ENCODE results near the gene TANC1. TPM values are rescaled to one million over a fixed set of nuclear protein-coding genes. Genes with fewer than 3 reads are reported as not detected.

TANC1 gene
- total RNA-seq, 1 experiment from 2014 or later = 7.8 TPM

DNA sequence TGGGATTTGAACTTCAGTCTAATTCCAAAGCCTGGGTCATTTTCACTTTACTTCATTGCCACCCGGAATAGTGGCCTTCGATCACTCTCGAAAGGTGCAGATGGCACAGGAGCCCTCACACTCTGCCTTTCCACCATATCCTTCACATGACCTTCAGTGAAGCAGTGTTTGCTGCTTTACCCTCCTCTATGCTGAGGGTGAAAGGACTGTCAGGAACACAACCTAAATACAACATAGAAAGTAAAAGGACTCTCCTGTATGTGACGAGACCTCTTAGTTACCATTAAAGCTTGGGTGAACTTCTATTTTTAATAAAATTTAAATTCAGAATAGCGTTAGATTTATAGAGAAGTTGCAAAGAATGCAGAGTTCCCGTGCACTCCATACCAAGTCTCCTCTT, 148.5 kb downstream of the TANC1 start:
- in situ Hi-C loops (cut with HindIII; ENCODE audit: low pct_unique_long_range_greater_than_20kb, low sequenced_read_pairs) = no loop called here
- DNase-seq (ENCODE audit: low read depth) = no peak

GRCh38 chr2:159117658-159118057, 149.2 kb downstream of the TANC1 start:
- in situ Hi-C loops (cut with HindIII; ENCODE audit: low pct_unique_long_range_greater_than_20kb, low sequenced_read_pairs) = no loop called here
- DNase-seq (ENCODE audit: low read depth) = no peak

- in situ Hi-C loops (cut with HindIII; ENCODE audit: low pct_unique_long_range_greater_than_20kb, low sequenced_read_pairs) = no loop called here
- DNase-seq (ENCODE audit: low read depth) = peak; percentile 63
Measured at GRCh38 chr2:159118115-159118858, 149.8 kb downstream of the TANC1 start.

DNA sequence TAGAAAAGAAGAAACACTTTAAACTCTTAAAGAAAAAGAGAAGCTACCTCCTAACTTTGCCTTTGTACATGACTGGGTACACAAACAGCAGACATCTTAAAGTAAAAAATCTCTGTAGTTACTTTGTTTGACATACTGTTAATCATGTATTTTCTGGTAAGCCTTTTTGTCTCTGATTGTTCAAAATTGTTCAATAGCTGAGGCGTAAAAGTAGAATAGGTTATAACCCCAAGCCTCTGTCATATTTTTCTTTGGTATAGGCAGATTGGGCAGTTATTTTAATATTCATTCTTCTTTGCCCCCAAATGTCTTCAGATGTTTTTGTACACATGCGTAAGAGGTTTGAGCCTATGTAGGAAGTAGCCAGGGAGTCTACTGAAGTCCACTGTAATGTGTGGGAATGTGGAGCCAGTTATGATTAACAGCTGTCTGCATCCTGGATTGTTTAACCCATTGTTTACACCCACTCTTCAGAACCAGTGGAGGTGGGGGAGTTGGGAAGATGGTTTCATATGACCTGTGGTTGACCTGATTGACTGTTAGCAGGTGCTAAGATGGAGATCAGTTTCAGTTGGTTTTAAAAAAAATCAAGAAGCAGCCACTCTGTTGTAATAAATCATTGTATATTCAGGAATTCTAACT, 150.5 kb downstream of the TANC1 start:
- DNase-seq (ENCODE audit: low read depth) = no peak
- in situ Hi-C loops (cut with HindIII; ENCODE audit: low pct_unique_long_range_greater_than_20kb, low sequenced_read_pairs) = no loop called here

DNA sequence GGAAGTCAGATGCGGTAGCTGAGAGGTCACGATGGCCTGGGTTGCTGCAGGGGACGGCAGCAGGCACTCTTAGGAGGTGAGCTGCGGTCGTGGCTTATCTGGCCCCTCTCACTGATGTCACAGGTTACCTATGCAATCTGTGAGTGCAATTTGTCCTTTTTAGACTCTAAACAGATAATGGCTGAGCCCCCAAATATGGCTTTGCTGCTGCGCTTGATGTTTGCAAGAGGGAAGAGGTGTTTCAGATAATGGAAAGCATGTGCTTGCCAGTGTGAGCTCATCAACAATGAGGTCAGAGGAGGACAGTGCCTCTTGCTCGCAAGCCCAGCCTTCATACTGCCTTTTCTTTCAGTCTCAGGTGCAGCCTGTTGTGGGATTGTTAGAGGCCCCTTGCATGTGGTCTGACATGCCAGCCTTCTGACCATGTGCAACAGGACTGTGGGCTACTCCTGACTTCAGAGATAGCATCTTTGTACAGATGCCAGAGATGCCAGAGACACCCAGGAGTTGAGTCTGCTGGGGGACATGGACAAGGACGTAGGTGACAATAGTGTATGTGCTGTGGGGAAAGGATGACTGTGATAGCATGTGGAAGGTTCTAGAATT, 151.3 kb downstream of the TANC1 start:
- in situ Hi-C loops (cut with HindIII; ENCODE audit: low pct_unique_long_range_greater_than_20kb, low sequenced_read_pairs) = no loop called here
- no peak for DNase-seq (ENCODE audit: low read depth)

DNA sequence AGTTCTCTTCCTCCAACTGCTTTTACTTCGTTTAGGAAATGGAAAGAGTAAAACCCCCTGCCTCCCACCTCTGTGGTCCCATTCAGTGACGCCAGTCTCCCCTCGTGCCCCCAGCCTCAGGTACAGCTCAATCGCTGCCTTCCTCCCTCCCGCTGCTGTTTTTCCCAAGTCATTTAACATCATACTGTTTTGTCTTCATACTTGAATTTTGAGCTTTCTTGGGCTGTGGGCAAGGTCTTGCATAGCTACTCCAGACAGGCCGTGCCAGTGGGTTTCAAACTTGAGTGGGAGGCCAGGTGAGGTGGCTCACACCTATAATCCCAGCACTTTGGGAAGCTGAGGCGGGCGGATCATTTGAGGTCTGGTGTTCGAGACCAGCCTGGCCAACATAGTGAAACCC, 155.3 kb downstream of the TANC1 start:
- DNase-seq (ENCODE audit: low read depth) = no peak
- in situ Hi-C loops (cut with HindIII; ENCODE audit: low pct_unique_long_range_greater_than_20kb, low sequenced_read_pairs) = no loop called here

- DNase-seq (ENCODE audit: low read depth) = peak; percentile 75
- in situ Hi-C loops (cut with HindIII; ENCODE audit: low pct_unique_long_range_greater_than_20kb, low sequenced_read_pairs) = no loop called here
Measured at GRCh38 chr2:159124441-159124911, 156.0 kb downstream of the TANC1 start.

DNA sequence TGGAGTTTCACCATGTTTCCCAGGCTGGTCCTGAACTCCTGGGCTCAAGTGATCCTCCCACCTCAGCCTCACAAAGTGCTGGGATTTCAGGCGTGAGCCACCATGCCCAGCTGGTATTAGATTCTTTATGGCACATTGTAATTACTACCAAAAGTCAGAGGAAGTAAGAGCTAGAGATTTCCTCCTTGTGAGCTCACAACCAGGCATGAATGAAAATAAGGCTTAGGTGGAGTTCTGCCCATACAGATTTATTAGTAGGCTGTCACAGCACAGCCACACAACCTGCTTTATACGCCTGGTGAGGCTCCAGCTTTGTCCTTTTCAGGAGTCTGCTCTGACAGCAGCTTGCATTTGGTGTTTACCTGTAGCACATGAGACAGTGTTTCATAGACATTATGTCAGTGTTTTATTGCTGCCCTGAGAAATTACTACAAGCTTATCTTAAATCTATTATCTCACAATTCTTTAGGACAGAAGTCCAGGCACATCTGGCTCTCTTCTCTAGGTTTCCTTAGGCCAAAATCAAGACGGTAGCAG, 156.6 kb downstream of the TANC1 start:
- in situ Hi-C loops (cut with HindIII; ENCODE audit: low pct_unique_long_range_greater_than_20kb, low sequenced_read_pairs) = no loop called here
- DNase-seq (ENCODE audit: low read depth) = peak; percentile 42

- DNase-seq (ENCODE audit: low read depth) = no peak
- in situ Hi-C loops (cut with HindIII; ENCODE audit: low pct_unique_long_range_greater_than_20kb, low sequenced_read_pairs) = no loop called here
Measured at GRCh38 chr2:159125858-159126257, 157.4 kb downstream of the TANC1 start.

DNA sequence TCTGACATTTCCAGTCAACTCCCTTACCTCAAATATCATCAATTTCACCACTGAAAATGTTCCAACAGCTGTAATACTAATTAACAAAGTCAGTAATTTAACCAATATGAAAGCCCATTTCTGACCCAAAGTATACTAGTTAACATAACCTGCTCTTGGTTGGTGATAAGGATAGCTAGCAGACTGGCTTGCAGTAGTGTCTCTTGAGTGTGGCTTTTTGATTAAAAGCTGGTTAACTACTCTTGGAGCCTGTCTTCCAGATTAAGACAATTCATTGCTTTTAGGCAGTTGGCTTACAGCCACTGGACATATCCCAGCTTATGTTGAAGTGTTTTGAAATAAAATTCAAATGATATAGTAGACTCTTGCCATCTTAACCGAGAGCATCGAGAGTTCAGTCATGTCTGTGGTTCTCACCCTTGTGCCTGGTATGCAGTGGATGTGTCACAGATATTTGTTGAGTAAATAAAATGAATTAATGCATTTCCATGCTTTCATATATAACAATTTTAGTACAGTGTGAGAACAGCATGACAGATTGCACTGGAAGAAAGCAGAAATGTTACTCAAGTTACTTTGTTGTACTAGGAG, 158.1 kb downstream of the TANC1 start:
- no peak for DNase-seq (ENCODE audit: low read depth)
- in situ Hi-C loops (cut with HindIII; ENCODE audit: low pct_unique_long_range_greater_than_20kb, low sequenced_read_pairs) = no loop called here

- DNase-seq (ENCODE audit: low read depth) = no peak
- in situ Hi-C loops (cut with HindIII; ENCODE audit: low pct_unique_long_range_greater_than_20kb, low sequenced_read_pairs) = no loop called here
Measured at GRCh38 chr2:159128191-159128590, 159.8 kb downstream of the TANC1 start.

- DNase-seq (ENCODE audit: low read depth) = no peak
- in situ Hi-C loops (cut with HindIII; ENCODE audit: low pct_unique_long_range_greater_than_20kb, low sequenced_read_pairs) = no loop called here
Measured at GRCh38 chr2:159129269-159129668, 160.8 kb downstream of the TANC1 start.

- in situ Hi-C loops (cut with HindIII; ENCODE audit: low pct_unique_long_range_greater_than_20kb, low sequenced_read_pairs) = no loop called here
Measured at GRCh38 chr2:159129824-159130223, 161.4 kb downstream of the TANC1 start.

DNA sequence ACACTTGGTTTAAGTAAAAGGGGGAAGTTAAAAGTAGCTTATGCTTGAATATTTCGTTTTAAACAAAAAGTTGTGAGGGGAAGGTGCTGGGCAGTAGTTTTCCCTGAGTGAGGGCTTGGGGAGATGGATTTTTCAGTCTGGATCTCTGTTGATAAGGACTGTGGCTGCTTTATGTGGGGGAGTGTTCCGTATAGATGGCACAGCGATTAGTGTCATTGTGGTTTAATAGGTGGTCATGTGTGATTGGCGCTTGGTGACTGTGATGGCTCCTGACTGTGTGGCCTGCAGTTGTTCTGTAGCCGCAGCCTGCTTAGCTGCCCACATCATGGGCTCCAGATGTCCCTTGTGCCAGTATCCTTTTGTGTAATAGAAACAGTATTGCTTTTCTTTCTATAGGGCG, 161.9 kb downstream of the TANC1 start:
- in situ Hi-C loops (cut with HindIII; ENCODE audit: low pct_unique_long_range_greater_than_20kb, low sequenced_read_pairs) = no loop called here
- no peak for DNase-seq (ENCODE audit: low read depth)

More at GRCh38 chr2:159129824-159130223, 161.4 kb downstream of the TANC1 start:
- no peak for DNase-seq (ENCODE audit: low read depth)

- in situ Hi-C loops (cut with HindIII; ENCODE audit: low pct_unique_long_range_greater_than_20kb, low sequenced_read_pairs) = no loop called here
- DNase-seq (ENCODE audit: low read depth) = no peak
Measured at GRCh38 chr2:159131267-159131913, 162.9 kb downstream of the TANC1 start.

- DNase-seq (ENCODE audit: low read depth) = no peak
- in situ Hi-C loops (cut with HindIII; ENCODE audit: low pct_unique_long_range_greater_than_20kb, low sequenced_read_pairs) = no loop called here
Measured at GRCh38 chr2:159131914-159132281, 163.5 kb downstream of the TANC1 start.

- in situ Hi-C loops (cut with HindIII; ENCODE audit: low pct_unique_long_range_greater_than_20kb, low sequenced_read_pairs) = no loop called here
- DNase-seq (ENCODE audit: low read depth) = no peak
Measured at GRCh38 chr2:159133797-159134196, 165.4 kb downstream of the TANC1 start.

DNA sequence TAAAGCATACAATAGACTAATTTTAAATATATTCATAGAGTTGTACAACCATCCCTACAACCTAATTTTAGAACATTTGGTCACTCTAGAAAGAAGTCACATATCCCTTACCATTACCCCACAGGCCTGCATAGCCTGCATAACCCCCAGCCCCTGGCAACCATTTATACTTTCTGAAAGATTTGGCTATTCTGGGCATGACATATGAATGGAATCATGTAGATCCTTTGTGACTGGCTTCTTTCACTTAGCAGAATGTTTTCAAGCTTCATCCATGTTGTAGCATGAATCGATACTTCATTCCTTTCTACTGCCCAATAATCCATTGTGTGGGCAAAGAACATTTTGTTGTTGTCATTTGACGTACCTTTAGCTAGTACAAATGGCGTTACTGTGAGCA, 166.5 kb downstream of the TANC1 start:
- no peak for DNase-seq (ENCODE audit: low read depth)
- in situ Hi-C loops (cut with HindIII; ENCODE audit: low pct_unique_long_range_greater_than_20kb, low sequenced_read_pairs) = no loop called here

Measured in Caki2 (cell line).